Ishikawa (cell line): Measurements from ENCODE around the gene PAXX.

Experiments used
- EGR1 ChIP-seq: IDR thresholded peaks from 2 replicates; pipeline ENCODE4 v1.6.1; 2012
- FOXM1 ChIP-seq: IDR thresholded peaks from 2 replicates; pipeline ENCODE4 v1.6.1; 2012; ENCODE audit warnings: low read depth, borderline replicate concordance
- NFIC ChIP-seq: IDR thresholded peaks from 2 replicates; pipeline ENCODE4 v1.6.1; 2012
- RAD21 ChIP-seq: IDR thresholded peaks from 2 replicates; pipeline ENCODE4 v1.6.1; 2012; ENCODE audit warnings: low read depth
- TAF1 ChIP-seq: IDR thresholded peaks from 2 replicates; pipeline ENCODE4 v1.6.1; 2012; ENCODE audit warnings: low read depth, mild to moderate bottlenecking
- ZBTB7A ChIP-seq: IDR thresholded peaks from 2 replicates; pipeline ENCODE4 v1.6.1; 2012; ENCODE audit warnings: low read depth
- TF ChIP-seq, protein P1 (sequence below): IDR thresholded peaks from 2 replicates; pipeline ENCODE4 v1.6.1; 2012; ENCODE audit warnings: low read depth, mild to moderate bottlenecking
- TF ChIP-seq, protein P2 (sequence below): IDR thresholded peaks from 2 replicates; pipeline ENCODE4 v1.6.1; 2012

DNA sequence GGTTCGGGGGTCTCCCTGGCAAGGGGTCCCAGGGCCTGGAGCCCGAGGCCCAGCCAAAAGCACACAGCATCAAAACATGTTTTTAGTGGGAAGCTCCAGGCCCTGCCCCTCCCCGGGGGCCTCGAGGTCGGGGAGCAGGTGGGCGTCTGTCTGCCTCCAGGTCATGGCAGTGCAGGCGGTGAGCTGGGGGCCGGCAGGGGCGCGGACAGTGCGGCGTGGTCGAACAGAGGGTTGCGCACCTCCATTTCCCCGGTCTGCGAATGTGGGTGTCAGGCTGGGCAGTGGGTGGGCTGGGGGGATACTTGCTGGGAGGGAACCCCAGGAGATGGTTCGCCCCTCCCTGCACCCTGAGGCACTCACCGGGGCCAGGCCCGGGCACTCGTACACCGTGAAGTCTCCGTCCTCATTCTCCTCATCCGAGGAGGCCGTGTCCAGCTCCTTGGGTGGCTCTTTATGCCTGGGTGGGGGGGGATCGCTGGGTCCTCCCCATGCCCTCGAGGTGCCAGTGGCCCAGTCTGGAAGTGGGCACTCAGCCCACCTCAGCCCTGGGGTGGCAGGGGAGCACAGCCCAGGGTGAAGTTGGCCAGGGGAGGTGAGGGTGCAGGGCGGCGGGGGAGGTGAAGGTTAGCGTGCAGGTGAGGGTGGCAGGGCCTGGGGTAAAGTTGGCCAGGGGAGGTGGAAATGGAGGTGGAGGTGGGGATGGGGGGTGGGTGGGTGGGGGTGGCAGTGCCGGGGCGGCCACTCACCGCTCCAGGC, 47.6 kb downstream of the PAXX start:
- TF ChIP-seq ZBTB7A (no peak), TAF1 (no peak), FOXM1 (no peak), NFIC (no peak), EGR1 (no peak), RAD21 (no peak)
- TF ChIP-seq, protein P1, sequence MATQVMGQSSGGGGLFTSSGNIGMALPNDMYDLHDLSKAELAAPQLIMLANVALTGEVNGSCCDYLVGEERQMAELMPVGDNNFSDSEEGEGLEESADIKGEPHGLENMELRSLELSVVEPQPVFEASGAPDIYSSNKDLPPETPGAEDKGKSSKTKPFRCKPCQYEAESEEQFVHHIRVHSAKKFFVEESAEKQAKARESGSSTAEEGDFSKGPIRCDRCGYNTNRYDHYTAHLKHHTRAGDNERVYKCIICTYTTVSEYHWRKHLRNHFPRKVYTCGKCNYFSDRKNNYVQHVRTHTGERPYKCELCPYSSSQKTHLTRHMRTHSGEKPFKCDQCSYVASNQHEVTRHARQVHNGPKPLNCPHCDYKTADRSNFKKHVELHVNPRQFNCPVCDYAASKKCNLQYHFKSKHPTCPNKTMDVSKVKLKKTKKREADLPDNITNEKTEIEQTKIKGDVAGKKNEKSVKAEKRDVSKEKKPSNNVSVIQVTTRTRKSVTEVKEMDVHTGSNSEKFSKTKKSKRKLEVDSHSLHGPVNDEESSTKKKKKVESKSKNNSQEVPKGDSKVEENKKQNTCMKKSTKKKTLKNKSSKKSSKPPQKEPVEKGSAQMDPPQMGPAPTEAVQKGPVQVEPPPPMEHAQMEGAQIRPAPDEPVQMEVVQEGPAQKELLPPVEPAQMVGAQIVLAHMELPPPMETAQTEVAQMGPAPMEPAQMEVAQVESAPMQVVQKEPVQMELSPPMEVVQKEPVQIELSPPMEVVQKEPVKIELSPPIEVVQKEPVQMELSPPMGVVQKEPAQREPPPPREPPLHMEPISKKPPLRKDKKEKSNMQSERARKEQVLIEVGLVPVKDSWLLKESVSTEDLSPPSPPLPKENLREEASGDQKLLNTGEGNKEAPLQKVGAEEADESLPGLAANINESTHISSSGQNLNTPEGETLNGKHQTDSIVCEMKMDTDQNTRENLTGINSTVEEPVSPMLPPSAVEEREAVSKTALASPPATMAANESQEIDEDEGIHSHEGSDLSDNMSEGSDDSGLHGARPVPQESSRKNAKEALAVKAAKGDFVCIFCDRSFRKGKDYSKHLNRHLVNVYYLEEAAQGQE = no peak
- TF ChIP-seq, protein P2, sequence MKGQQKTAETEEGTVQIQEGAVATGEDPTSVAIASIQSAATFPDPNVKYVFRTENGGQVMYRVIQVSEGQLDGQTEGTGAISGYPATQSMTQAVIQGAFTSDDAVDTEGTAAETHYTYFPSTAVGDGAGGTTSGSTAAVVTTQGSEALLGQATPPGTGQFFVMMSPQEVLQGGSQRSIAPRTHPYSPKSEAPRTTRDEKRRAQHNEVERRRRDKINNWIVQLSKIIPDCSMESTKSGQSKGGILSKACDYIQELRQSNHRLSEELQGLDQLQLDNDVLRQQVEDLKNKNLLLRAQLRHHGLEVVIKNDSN = no peak
